Large intestine (tissue), 3 donors: ENCODE results near the gene GALNT18. TPM values are rescaled to one million over a fixed set of nuclear protein-coding genes. Genes with fewer than 3 reads are reported as not detected.

Experiments used
- DNase-seq, 2 donors: peaks; one replicate each; pipeline versions ENCODE4 v3.0.0 to v3.0.0-alpha.2; 2013
- H3K27ac ChIP-seq: one replicate; pipeline ENCODE4 v1.5.1; 2013; ENCODE audit warnings: low read length
- H3K27me3 ChIP-seq: 2 replicates; pipeline ENCODE4 v1.6.1; 2013; ENCODE audit warnings: low read length; ENCODE audit not compliant: control insufficient read depth, insufficient read depth
- H3K36me3 ChIP-seq: 2 replicates; pipeline ENCODE4 v1.6.1; 2013; ENCODE audit warnings: low read length; ENCODE audit not compliant: control insufficient read depth, insufficient read depth
- H3K4me1 ChIP-seq: one replicate; pipeline ENCODE4 v1.6.1; 2013; ENCODE audit warnings: low read length; ENCODE audit not compliant: control insufficient read depth, insufficient read depth
- H3K4me3 ChIP-seq: one replicate; pipeline ENCODE4 v1.5.1; 2013; ENCODE audit warnings: low read length
- H3K9me3 ChIP-seq: one replicate; pipeline ENCODE4 v1.6.1; 2013; ENCODE audit warnings: mild to moderate bottlenecking, low read depth, low read length, moderate library complexity; ENCODE audit not compliant: control insufficient read depth
- WGBS: methylation state at CpG from one replicate; pipeline ENCODE4 v1.1.5; 2013; ENCODE audit warnings: low lambda C conversion rate; ENCODE audit not compliant: insufficient coverage; 5-methylcytosine and 5-hydroxymethylcytosine counted together
- polyA plus RNA-seq: library from polyadenylated mRNA; unstranded; fragments of 120-200 nt; gene quantifications from one replicate; pipeline ENCODE4 v1.2.1, GENCODE V29; 2013

Gene GALNT18
- polyA plus RNA-seq, 1 donor, result 3.7 TPM

GRCh38 chr11:11397036-11397415 lies 224.8 kb downstream of the GALNT18 start:
- no peak overlapping the region for H3K27ac ChIP-seq
- H3K9me3 ChIP-seq, result no peaks in the 10 kb centered on the region
- H3K27me3 ChIP-seq, result peaks cover 2% of the 10 kb centered on the region
- H3K4me1 ChIP-seq, result no peaks in the 10 kb centered on the region
- H3K36me3 ChIP-seq, result no peaks in the 10 kb centered on the region
- H3K4me3 ChIP-seq, result no peak overlapping the region
- DNase-seq, result no peak
- WGBS, result no CpG with 5 or more reads among the region's 2 CpGs

GRCh38 chr11:11396301-11397035 lies 225.3 kb downstream of the GALNT18 start:
- peak; percentile 17 to 31 for DNase-seq

GRCh38 chr11:11395126-11395525 lies 226.7 kb downstream of the GALNT18 start:
- Histone ChIP-seq H3K27ac (no peak overlapping the region), H3K9me3 (no peaks in the 10 kb centered on the region), H3K36me3 (no peaks in the 10 kb centered on the region), H3K4me1 (no peaks in the 10 kb centered on the region), H3K27me3 (no peaks in the 10 kb centered on the region), H3K4me3 (no peak overlapping the region)
- WGBS, result no CpG with 5 or more reads among the region's 2 CpGs
- DNase-seq, result no peak

More at GRCh38 chr11:11396301-11397035, 225.3 kb downstream of the GALNT18 start:
- WGBS, result 58% methylated on average over 5 of the region's 11 CpGs
- Histone ChIP-seq H3K36me3 (no peaks in the 10 kb centered on the region), H3K4me3 (no peak overlapping the region), H3K4me1 (no peaks in the 10 kb centered on the region), H3K9me3 (no peaks in the 10 kb centered on the region), H3K27me3 (peaks cover 2% of the 10 kb centered on the region), H3K27ac (no peak overlapping the region)

DNA sequence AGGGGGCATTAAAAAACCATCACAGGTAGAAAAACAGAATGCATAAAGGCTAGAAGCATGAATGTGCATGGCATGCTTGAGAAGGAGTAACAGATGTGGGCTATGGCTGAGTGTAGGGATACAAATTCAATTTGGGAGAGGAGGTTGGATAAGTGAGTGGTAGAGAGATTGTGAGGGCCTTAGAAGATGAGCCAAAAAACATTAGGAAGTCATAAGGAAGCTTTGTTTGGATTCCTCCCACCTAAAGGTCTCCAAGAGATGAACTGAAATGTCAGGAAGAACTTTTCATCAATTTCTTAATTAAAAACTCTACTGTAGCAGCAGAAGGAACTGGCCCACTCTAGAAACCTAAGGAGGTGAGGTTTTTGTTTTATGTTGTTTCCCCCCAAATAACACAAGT lies 227.6 kb downstream of the GALNT18 start:
- Histone ChIP-seq H3K27me3 (no peaks in the 10 kb centered on the region), H3K9me3 (no peaks in the 10 kb centered on the region), H3K4me1 (no peaks in the 10 kb centered on the region), H3K4me3 (no peak overlapping the region), H3K36me3 (no peaks in the 10 kb centered on the region), H3K27ac (no peak overlapping the region)
- no peak for DNase-seq

- Histone ChIP-seq H3K27ac (no peak overlapping the region), H3K9me3 (no peaks in the 10 kb centered on the region), H3K4me1 (no peaks in the 10 kb centered on the region), H3K36me3 (no peaks in the 10 kb centered on the region), H3K27me3 (peaks cover 2% of the 10 kb centered on the region), H3K4me3 (no peak overlapping the region)
- DNase-seq, result peak in 1 of 2 donors; percentile 32
- WGBS, result no CpG with 5 or more reads among the region's 13 CpGs
These were observed 229.9 kb downstream of the GALNT18 start for GRCh38 chr11:11391796-11392463.

DNA sequence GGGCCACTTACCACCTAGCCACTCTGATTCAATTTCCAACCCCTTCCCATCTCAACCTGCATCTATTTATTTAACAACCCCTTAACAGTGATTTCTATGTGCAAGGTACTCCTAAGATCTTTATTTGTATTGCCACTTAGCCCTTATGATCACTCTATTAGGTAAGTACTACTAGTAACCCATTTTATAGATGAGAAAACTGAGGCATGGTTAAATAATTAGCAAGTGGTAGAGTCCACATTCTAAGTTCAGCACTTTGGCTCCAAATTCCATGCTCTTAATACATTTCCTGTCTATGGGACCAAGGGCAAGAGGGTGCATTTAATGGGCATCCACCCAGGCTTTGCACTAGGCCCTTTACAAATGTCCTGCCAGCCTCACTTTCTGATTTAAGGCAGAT lies 230.6 kb downstream of the GALNT18 start:
- H3K36me3 ChIP-seq, result no peaks in the 10 kb centered on the region
- no peak overlapping the region for H3K4me3 ChIP-seq
- no peaks in the 10 kb centered on the region for H3K9me3 ChIP-seq
- no peak overlapping the region for H3K27ac ChIP-seq
- H3K4me1 ChIP-seq, result no peaks in the 10 kb centered on the region
- H3K27me3 ChIP-seq, result peaks cover 2% of the 10 kb centered on the region
- DNase-seq, result no peak

DNA sequence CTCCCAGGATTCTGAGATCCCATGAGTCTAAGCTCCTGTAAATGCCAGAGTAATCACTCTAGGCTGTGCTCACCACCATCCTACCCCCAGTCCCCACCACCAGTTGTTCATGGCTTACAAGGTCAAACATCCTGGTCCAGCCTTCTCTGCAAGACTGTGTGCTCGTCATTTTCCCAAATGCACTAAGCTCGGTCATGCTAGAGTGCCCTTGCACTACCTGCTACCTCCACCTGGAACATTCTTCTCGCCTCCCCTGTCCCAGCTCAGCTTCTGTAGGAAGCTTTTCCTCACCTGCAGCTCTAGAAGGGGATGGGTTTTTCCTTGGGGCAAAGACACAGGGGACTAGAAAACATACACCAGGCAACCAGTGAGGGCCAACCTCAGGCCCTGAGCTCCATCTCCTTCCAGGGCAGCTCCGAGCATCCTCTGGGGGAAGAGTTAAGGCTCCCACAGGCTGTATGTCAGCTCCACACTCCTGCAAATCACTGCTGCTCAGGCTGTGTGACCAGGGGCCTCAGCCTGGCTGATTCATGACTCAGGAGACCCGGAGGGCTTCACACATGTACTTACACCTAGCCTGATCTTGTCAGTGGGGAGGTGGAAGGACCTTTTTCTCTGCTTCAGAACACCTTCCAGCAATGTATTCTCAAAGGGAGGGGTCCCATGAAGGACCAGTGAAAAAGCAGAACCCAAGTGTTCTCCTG lies 231.6 kb downstream of the GALNT18 start:
- WGBS, result no CpG with 5 or more reads among the region's 5 CpGs
- H3K4me1 ChIP-seq, result no peaks in the 10 kb centered on the region
- H3K9me3 ChIP-seq, result no peaks in the 10 kb centered on the region
- H3K4me3 ChIP-seq, result no peak overlapping the region
- no peaks in the 10 kb centered on the region for H3K36me3 ChIP-seq
- H3K27me3 ChIP-seq, result peaks cover 2% of the 10 kb centered on the region
- no peak for DNase-seq
- H3K27ac ChIP-seq, result no peak overlapping the region

DNA sequence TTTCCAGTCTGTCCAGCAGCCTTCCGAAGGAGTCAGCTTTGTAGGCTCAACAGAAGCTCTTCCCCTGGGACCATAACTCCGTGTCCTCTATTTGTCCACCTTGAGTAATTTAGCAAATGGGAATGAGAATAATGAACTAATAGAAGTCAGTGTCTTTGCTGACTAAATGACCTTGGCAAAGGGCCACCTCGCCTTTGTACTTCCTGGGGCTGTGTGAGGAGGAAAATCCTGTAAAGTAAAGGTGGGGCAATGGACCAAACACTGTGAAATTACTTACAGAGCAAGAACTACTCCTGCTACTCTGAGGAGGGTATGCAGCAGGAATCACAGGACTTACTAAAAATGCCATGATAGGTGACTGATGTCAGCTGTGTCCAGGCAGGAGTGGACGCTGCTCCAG lies 232.6 kb downstream of the GALNT18 start:
- H3K36me3 ChIP-seq, result no peaks in the 10 kb centered on the region
- H3K4me1 ChIP-seq, result no peaks in the 10 kb centered on the region
- H3K27ac ChIP-seq, result no peak overlapping the region
- H3K4me3 ChIP-seq, result no peak overlapping the region
- DNase-seq, result no peak
- H3K27me3 ChIP-seq, result peaks cover 2% of the 10 kb centered on the region
- no peaks in the 10 kb centered on the region for H3K9me3 ChIP-seq
- WGBS, result no CpG with 5 or more reads among the region's 4 CpGs

- H3K4me1 ChIP-seq, result no peaks in the 10 kb centered on the region
- DNase-seq, result no peak
- peaks cover 6% of the 10 kb centered on the region for H3K27me3 ChIP-seq
- no peaks in the 10 kb centered on the region for H3K9me3 ChIP-seq
- WGBS, result no CpG with 5 or more reads among the region's 10 CpGs
- H3K4me3 ChIP-seq, result no peak overlapping the region
- no peak overlapping the region for H3K27ac ChIP-seq
- H3K36me3 ChIP-seq, result no peaks in the 10 kb centered on the region
These were observed 234.0 kb downstream of the GALNT18 start for GRCh38 chr11:11387622-11388305.

DNA sequence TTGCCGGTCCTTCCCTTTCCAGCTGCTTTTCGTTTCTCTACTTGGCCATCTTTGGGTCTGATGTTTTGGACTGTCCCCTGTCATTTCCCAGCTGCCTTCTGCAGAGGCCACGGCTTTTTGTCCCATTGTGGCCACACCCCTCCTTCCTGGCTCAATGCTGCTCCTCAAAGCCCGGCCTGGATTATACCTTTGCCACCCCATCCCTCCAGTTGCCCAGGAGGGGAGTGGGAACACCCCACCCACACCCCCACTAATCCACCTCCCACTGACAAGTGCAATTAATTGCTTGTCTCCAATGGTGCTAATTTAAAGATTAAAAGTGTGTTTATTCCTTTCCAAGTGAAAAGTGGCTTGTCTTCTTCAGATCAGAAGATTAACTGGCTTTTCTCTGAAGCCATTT lies 234.6 kb downstream of the GALNT18 start:
- no peak overlapping the region for H3K4me3 ChIP-seq
- H3K4me1 ChIP-seq, result no peaks in the 10 kb centered on the region
- WGBS, result 54% methylated on average over 3 of the region's 4 CpGs
- H3K9me3 ChIP-seq, result no peaks in the 10 kb centered on the region
- H3K27ac ChIP-seq, result no peak overlapping the region
- H3K27me3 ChIP-seq, result peaks cover 6% of the 10 kb centered on the region
- H3K36me3 ChIP-seq, result no peaks in the 10 kb centered on the region
- no peak for DNase-seq
